ENCODE results near the gene UMODL1. TPM values are rescaled to one million over a fixed set of nuclear protein-coding genes. Genes with fewer than 3 reads are reported as not detected.

The UMODL1 gene
- total RNA-seq, 2 experiments from 2014 or later = 0.42 to 0.49 TPM

DNA sequence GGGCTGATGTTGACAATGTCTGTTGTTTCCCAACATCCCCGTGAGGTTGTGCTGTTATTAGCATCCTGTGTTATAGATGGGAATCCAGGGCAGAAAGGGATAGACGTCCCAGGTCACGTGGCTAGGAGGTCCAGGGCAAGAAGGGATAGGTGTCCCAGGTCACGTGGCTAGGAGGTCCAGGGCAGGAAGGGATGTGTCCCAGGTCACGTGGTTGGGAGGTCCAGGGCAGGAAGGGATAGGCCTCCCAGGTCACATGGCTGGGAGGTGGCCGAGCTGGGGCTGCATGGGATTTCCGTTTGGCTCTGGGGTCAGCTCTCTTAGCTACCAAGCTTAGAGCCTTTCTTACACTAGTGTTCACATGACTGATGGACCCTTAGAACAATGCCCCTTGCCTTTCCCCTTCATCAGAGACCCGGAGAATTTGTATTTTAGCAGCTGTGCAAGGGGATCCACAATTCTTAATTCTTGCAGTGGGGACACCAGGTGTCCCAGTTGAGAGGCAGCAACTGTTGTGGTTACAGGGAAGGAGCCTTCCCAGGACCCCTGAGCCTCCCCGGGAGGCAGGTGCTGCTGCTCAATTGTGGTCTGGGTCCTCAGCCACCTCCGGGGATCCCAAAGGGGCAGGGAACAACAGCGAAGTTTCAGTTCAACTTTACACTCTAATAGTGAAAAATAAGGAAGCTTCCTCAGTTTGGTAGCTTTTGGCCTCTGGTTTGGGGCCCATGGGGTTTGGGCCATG lies 69.2 kb downstream of the UMODL1 start:
- Histone ChIP-seq H3K9me3 (ENCODE audit: control insufficient read depth in 1 of 2, insufficient read depth in 1 of 2, low read length in 2 of 2) (no peaks in the 10 kb centered on the region), H3K27ac (ENCODE audit: low read depth in 1 of 2, low read length in 2 of 2) (no peak overlapping the region), H3K27me3 (ENCODE audit: control insufficient read depth in 1 of 2, insufficient read depth in 2 of 2, low read length in 2 of 2) (no peaks in the 10 kb centered on the region), H3K4me3 (ENCODE audit: low read length) (no peak overlapping the region), H3K4me1 (ENCODE audit: insufficient read depth, low read length) (no peaks in the 10 kb centered on the region), H3K36me3 (ENCODE audit: insufficient read depth, low read length) (no peaks in the 10 kb centered on the region)
- H3K4me3 Mint-ChIP-seq = no peak overlapping the region
- no peak for ATAC-seq (ENCODE audit: poor library complexity)
- CTCF ChIA-PET = no interaction called here
- H3K4me1 Mint-ChIP-seq (ENCODE audit: low read depth) = peaks cover 2% of the 10 kb centered on the region
- H3K36me3 Mint-ChIP-seq (ENCODE audit: low read depth) = no peaks in the 10 kb centered on the region
- no peaks in the 10 kb centered on the region for H3K9me3 Mint-ChIP-seq
- POLR2A ChIA-PET = no interaction called here
- DNase-seq = no peak
- TF ChIP-seq, protein P1, sequence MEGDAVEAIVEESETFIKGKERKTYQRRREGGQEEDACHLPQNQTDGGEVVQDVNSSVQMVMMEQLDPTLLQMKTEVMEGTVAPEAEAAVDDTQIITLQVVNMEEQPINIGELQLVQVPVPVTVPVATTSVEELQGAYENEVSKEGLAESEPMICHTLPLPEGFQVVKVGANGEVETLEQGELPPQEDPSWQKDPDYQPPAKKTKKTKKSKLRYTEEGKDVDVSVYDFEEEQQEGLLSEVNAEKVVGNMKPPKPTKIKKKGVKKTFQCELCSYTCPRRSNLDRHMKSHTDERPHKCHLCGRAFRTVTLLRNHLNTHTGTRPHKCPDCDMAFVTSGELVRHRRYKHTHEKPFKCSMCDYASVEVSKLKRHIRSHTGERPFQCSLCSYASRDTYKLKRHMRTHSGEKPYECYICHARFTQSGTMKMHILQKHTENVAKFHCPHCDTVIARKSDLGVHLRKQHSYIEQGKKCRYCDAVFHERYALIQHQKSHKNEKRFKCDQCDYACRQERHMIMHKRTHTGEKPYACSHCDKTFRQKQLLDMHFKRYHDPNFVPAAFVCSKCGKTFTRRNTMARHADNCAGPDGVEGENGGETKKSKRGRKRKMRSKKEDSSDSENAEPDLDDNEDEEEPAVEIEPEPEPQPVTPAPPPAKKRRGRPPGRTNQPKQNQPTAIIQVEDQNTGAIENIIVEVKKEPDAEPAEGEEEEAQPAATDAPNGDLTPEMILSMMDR (IDR thresholded peaks at IDR 0.05) = no peak
- no peak overlapping the region for H3K27ac Mint-ChIP-seq
- H3K27me3 Mint-ChIP-seq = no peaks in the 10 kb centered on the region
- intact Hi-C loops (cut with DNase I, micrococcal nuclease) = no loop called here

- H3K27ac Mint-ChIP-seq = no peak overlapping the region
- intact Hi-C loops (cut with DNase I, micrococcal nuclease) = no loop called here
- CTCF ChIA-PET = no interaction called here
Measured at GRCh38 chr21:42141643-42142042, 70.5 kb downstream of the UMODL1 start.

DNA sequence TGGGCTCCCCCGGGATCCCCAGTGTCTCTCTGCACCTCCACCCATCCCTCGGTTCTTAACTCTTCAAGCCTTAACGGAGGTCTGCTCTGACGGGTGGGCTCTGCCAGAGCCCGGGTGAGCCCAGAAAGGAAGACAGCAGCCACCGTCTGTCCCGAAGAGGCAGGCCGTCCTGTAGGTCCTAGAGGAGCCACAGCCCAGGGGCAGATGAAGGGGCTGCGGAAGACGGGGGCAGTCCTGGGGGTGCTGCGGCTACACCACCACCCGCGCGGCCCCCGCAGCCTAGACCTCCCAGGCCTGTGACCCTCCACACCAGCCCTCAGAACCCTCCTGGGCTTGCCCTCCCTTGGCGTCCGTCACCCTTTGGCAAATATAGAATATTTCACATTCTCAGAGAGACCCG lies 71.0 kb downstream of the UMODL1 start:
- H3K27ac Mint-ChIP-seq = no peak overlapping the region
- POLR2A ChIA-PET = no interaction called here

More at GRCh38 chr21:42141643-42142042, 70.5 kb downstream of the UMODL1 start:
- Histone ChIP-seq H3K27me3 (ENCODE audit: control insufficient read depth in 1 of 2, insufficient read depth in 2 of 2, low read length in 2 of 2) (no peaks in the 10 kb centered on the region), H3K9me3 (ENCODE audit: control insufficient read depth in 1 of 2, insufficient read depth in 1 of 2, low read length in 2 of 2) (no peaks in the 10 kb centered on the region), H3K4me1 (ENCODE audit: insufficient read depth, low read length) (peaks cover 7% of the 10 kb centered on the region), H3K27ac (ENCODE audit: low read depth in 1 of 2, low read length in 2 of 2) (no peak overlapping the region), H3K4me3 (ENCODE audit: low read length) (no peak overlapping the region), H3K36me3 (ENCODE audit: insufficient read depth, low read length) (no peaks in the 10 kb centered on the region)
- Mint-ChIP-seq H3K4me1 (ENCODE audit: low read depth) (peaks cover 9% of the 10 kb centered on the region), H3K27me3 (no peaks in the 10 kb centered on the region), H3K9me3 (no peaks in the 10 kb centered on the region), H3K36me3 (ENCODE audit: low read depth) (no peaks in the 10 kb centered on the region), H3K4me3 (no peak overlapping the region)
- POLR2A ChIA-PET = no interaction called here
- ATAC-seq (ENCODE audit: poor library complexity) = no peak
- TF ChIP-seq, protein P1 (IDR thresholded peaks at IDR 0.05) = no peak
- no peak for DNase-seq

More for the DNA sequence above, 71.0 kb downstream of the UMODL1 start:
- intact Hi-C loops (cut with DNase I, micrococcal nuclease) = no loop called here
- Histone ChIP-seq H3K9me3 (ENCODE audit: control insufficient read depth in 1 of 2, insufficient read depth in 1 of 2, low read length in 2 of 2) (no peaks in the 10 kb centered on the region), H3K4me3 (ENCODE audit: low read length) (no peak overlapping the region), H3K27ac (ENCODE audit: low read depth in 1 of 2, low read length in 2 of 2) (no peak overlapping the region), H3K27me3 (ENCODE audit: control insufficient read depth in 1 of 2, insufficient read depth in 2 of 2, low read length in 2 of 2) (no peaks in the 10 kb centered on the region), H3K36me3 (ENCODE audit: insufficient read depth, low read length) (no peaks in the 10 kb centered on the region), H3K4me1 (ENCODE audit: insufficient read depth, low read length) (peaks cover 7% of the 10 kb centered on the region)
- DNase-seq (no peak), ATAC-seq (ENCODE audit: poor library complexity) (no peak)
- no peaks in the 10 kb centered on the region for H3K9me3 Mint-ChIP-seq
- TF ChIP-seq, protein P1 (IDR thresholded peaks at IDR 0.05) = no peak
- H3K4me3 Mint-ChIP-seq = no peak overlapping the region
- CTCF ChIA-PET = no interaction called here
- no peaks in the 10 kb centered on the region for H3K27me3 Mint-ChIP-seq
- H3K36me3 Mint-ChIP-seq (ENCODE audit: low read depth) = no peaks in the 10 kb centered on the region
- H3K4me1 Mint-ChIP-seq (ENCODE audit: low read depth) = peaks cover 9% of the 10 kb centered on the region

All from CD4-positive, alpha-beta T cell (primary cell).